Adrenal gland (tissue), 12 donors: ENCODE results near the gene NUBP1. TPM values are rescaled to one million over a fixed set of nuclear protein-coding genes. Genes with fewer than 3 reads are reported as not detected.
A peak's percentile ranks its signal among the peaks of the same experiment; 100 is the strongest.

Experiments
- DNase-seq, 7 donors: peaks; one replicate each; pipeline ENCODE4 v3.0.0-alpha.2; 2019 to 2020
- H3K27ac ChIP-seq, 5 donors: fragments of 200-600 bp; sonication (generic) in 4 of 5; 1 replicate in 3 of 5; 2 replicates in 2 of 5; pipeline versions ENCODE4 v1.5.1 to v1.8.0; 2016 to 2020; ENCODE audit warnings: mild to moderate bottlenecking in 1 of 5
- H3K27me3 ChIP-seq: fragments of 200-600 bp; 2 replicates; pipeline ENCODE4 v1.8.0; 2021
- H3K36me3 ChIP-seq, 2 donors: fragments of 200-600 bp; replicated peaks in 1 of 2; 1 replicate in 1 of 2; 2 replicates in 1 of 2; pipeline versions ENCODE4 v1.5.1 to v1.8.0; 2018 to 2022
- H3K4me1 ChIP-seq, 2 donors: fragments of 200-600 bp; replicated peaks in 1 of 2; 1 replicate in 1 of 2; 2 replicates in 1 of 2; pipeline versions ENCODE4 v1.5.1 to v1.8.0; 2018 to 2021
- H3K4me3 ChIP-seq, 4 donors: fragments of 200-600 bp; sonication (generic) in 3 of 4; one replicate each; pipeline ENCODE4 v1.5.1; 2016 to 2018
- H3K9me3 ChIP-seq, 3 donors: fragments of 200-600 bp; sonication (generic) in 1 of 3; replicated peaks in 1 of 3; 1 replicate in 2 of 3; 2 replicates in 1 of 3; pipeline versions ENCODE4 v1.5.1 to v1.8.0; 2016 to 2021
- CTCF ChIP-seq, 6 experiments: fragments of 450-650 bp in 4 of 6; fragments of 200-600 bp in 2 of 6; sonication (generic) in 1 of 6; IDR thresholded peaks; 1 replicate in 5 of 6; 2 replicates in 1 of 6; pipeline versions ENCODE4 v1.5.1 to v1.8.0; 2016 to 2021; ENCODE audit warnings: antibody characterized with exemption in 6 of 6, mild to moderate bottlenecking in 2 of 6, moderate library complexity in 1 of 6
- POLR2A ChIP-seq, 2 donors: fragments of 450-650 bp; IDR thresholded peaks; one replicate each; pipeline ENCODE4 v1.6.1; 2017; ENCODE audit warnings: antibody characterized with exemption in 2 of 2, mild to moderate bottlenecking in 2 of 2, moderate library complexity in 1 of 2
- WGBS, 4 donors: extraction: QIAGEN DNeasy Blood & Tissue Kit in 2 of 4; methylation state at CpG; one replicate each; pipeline versions ENCODE4 v1.1.5 to v1.1.7; 2013 to 2017; 5-methylcytosine and 5-hydroxymethylcytosine counted together
- intact Hi-C, 2 donors: fragments of 100-400 bp; cut with DNase I; formaldehyde crosslinking; loops; one replicate each; pipeline versions ENCODE4 v1.14.1 to v1.15.0; 2022 to 2023
- polyA plus RNA-seq, 3 donors: library from polyadenylated mRNA; stranded (reverse); fragments of 200-250 nt in 2 of 3; fragments of 350-450 nt in 1 of 3; fragmentation: Illumina TruSeq in 1 of 3; extraction: RNeasy Lipid Tissue Mini Kit (QIAGEN cat#74804) in 1 of 3; gene quantifications; one replicate each; pipeline ENCODE4 v1.2.3, GENCODE V29; 2013 to 2014
- small RNA-seq, 2 donors: library from RNA; depleted of rRNA; stranded (forward); fragments of <200 nt; gene quantifications; one replicate each; pipeline ENCODE3, GENCODE V24; 2016
- total RNA-seq, 9 donors: library from RNA; depleted of rRNA in 4 of 9; stranded (reverse); fragments of >200 nt in 4 of 9; fragments of 120-200 nt in 1 of 9; fragmentation: NEBNext Ultra II Directional in 1 of 9; extraction: Animal tissue kit (Norgen Biotek cat#: 25700) in 1 of 9; gene quantifications; one replicate each; pipeline versions ENCODE4 v1.1.0 to v1.2.4, GENCODE V29; 2013 to 2023
- donor health status: healthy with polysubstance abuse.
- donor health status: Bipolar disorder and iron deficiency.
- donor health status: DM: yes; HTN: yes; CAD: no.
- donor health status: DM: no; HTN: no; CAD: no.
- donor health status: DM: no; HTN: no; CAD: no.
- donor health status: DM: yes; HTN: yes; CAD: no.

The NUBP1 gene
- total and polyA plus RNA-seq, 12 donors, result 22.5 to 91.8 (median 57.4) TPM

DNA sequence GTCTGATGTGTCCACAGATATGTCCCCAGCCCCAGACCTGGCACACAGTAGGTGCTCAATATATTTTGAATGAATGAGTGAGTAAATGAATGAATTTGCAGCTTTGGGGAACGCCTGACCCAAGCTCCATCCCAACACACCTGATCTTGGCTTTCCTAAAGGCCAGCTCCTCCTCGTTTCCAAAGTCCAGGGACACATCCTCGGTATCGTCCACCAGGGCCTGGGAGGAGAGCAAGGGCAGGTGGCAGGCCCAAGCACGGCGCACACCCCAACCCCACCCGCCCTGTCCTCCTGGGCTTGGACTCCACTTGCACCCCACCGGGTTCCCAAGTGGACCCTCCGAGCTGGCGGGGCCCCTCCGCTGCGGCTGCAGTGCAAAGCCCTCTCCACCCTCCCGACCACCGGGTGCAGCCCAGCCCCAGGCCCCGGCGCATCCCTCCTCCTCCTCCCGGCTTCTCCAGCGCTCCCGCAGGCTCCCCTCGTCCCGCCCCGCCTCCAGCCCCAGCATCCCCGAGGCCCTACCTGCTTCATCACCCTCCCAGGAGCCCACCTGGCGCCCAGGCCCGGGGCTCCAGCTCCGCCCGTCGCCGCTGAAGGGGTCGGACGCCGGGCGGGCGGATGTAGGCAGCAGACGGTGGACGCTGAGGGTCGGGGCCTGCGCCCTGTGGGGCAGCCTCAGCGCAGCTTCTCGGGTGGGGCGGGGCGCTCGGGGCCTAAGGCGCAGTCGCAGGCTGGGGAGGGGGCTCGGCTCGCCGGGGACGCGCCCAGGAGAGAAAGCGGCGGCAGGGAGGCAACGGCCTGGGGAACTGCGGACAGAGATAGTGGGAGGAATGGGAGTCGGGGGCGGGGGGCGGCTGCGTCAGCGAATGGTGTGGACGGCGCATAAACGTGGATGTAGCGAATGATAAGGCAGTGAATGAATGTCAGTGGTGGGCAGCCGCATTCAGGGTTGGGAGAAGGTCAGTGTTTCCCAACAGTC is 74.6 kb downstream of the NUBP1 start, which contains the start of gene TVP23A:
TVP23A (minus strand) TSS at position 832 of the 979 bp plus-strand sequence; CDS start at position 531, 301 bp downstream.
- Histone ChIP-seq H3K4me1 (no peaks in the 10 kb centered on the region), H3K27me3 (no peaks in the 10 kb centered on the region), H3K9me3 (no peaks in the 10 kb centered on the region), H3K4me3 (peak within 1 kb of the TSS in 1 of 4 donors; percentile 26), H3K27ac (no peak within 1 kb of the TSS), H3K36me3 (no peaks in the 10 kb centered on the region)
- DNase-seq, result no peak
- intact Hi-C loops, result no loop called here
- 30 to 76% (median 45%) methylated on average over 20 to 64 of the region's 64 CpGs for WGBS, 4 donors
- TF ChIP-seq POLR2A (IDR thresholded peaks at IDR 0.05), result no peak
- no peak for TF ChIP-seq CTCF (IDR thresholded peaks at IDR 0.05)

Small RNAs within 50 kb of the gene (small RNA-seq; reads per million reads assigned to genes)
- 0 reads per million in 2 donors for gene MTND4LP24
- gene MTND6P33, result 0 reads per million in 2 donors

Other genes starting within 250 kb of the NUBP1 start
- gene EMP2, start 163.2 kb upstream of the NUBP1 start, total RNA-seq, result 10 to 100 TPM in 8 of 9 donors, 1 to 10 TPM in 1; 6.2 to 34.0 (median 15.4) TPM
- 10 to 100 TPM in 2 of 3 donors, 1 to 10 TPM in 1; 5.9 to 10.2 (median 10.0) TPM for gene EMP2, start 163.2 kb upstream of the NUBP1 start, polyA plus RNA-seq
- under 1 TPM in 2 of 9 donors, not detected in 7; 0.36 to 0.50 TPM for gene TEKT5, start 48.9 kb upstream of the NUBP1 start, total RNA-seq
- gene TEKT5, start 48.9 kb upstream of the NUBP1 start, polyA plus RNA-seq, result under 1 TPM in 2 of 3 donors, not detected in 1; 0.34 to 0.88 TPM
- gene TVP23A, start 75.0 kb downstream of the NUBP1 start, total RNA-seq, result 1 to 10 TPM in 3 of 9 donors, under 1 TPM in 5, not detected in 1; 0.17 to 9.8 (median 0.56) TPM
- gene TVP23A, start 75.0 kb downstream of the NUBP1 start, polyA plus RNA-seq, result under 1 TPM; 0.40 to 0.80 (median 0.68) TPM
- gene CIITA, start 133.4 kb downstream of the NUBP1 start, total RNA-seq, result 10 to 100 TPM in 7 of 9 donors, 1 to 10 TPM in 2; 1.3 to 48.1 (median 19.5) TPM
- gene CIITA, start 133.4 kb downstream of the NUBP1 start, polyA plus RNA-seq, result 10 to 100 TPM in 1 of 3 donors, 1 to 10 TPM in 2; 4.4 to 37.2 (median 7.9) TPM
- gene DEXI, start 198.6 kb downstream of the NUBP1 start, total RNA-seq, result 100 to 1,000 TPM in 5 of 9 donors, 10 to 100 TPM in 4; 60.7 to 303 (median 107) TPM
- 10 to 100 TPM; 52.6 to 56.6 (median 54.3) TPM for gene DEXI, start 198.6 kb downstream of the NUBP1 start, polyA plus RNA-seq
- 10 to 100 TPM; 18.2 to 37.2 (median 29.0) TPM for gene CLEC16A, start 200.7 kb downstream of the NUBP1 start, total RNA-seq
- gene CLEC16A, start 200.7 kb downstream of the NUBP1 start, polyA plus RNA-seq, result 10 to 100 TPM; 14.0 to 24.7 (median 21.6) TPM